HepG2 (cell line): Measurements from ENCODE around the gene PPP1R12B. TPM values are rescaled to one million over a fixed set of nuclear protein-coding genes. Genes with fewer than 3 reads are reported as not detected.
A peak's percentile ranks its signal among the peaks of the same experiment; 100 is the strongest.
"Not testable (repeated sequence)": the region's sequence is repeated elsewhere in the genome, so short reads cannot be mapped to it uniquely, and the experiment has no call there.

Source experiments
- ATAC-seq: fragments of 200-7000 bp; cut with Tn5 transposase; 3 replicates; pipeline ENCODE4 v1.9.1; 2020; ENCODE audit warnings: mild to moderate bottlenecking, moderate library complexity
- BruUV-seq: library from RNA; stranded (reverse); fragments of 400-500 nt; replicated peaks from 2 replicates; lab custom pipeline; 2021; lab: Mats Ljungman, UMichigan
- CTCF ChIA-PET: fragments of 300-600 bp; formaldehyde crosslinking; extraction: SDS; loops from one replicate; lab custom pipeline; 2021; ENCODE audit warnings: low total read pairs, inconsistent platforms, low intra/inter-chr PET ratio; lab: Yijun Ruan, JAX
- POLR2A ChIA-PET: fragments of 350-600 bp; sonication (Branson Sonifier 250); formaldehyde crosslinking; loops from one replicate; lab custom pipeline; 2020; ENCODE audit warnings: antibody characterized with exemption, inconsistent platforms; lab: Yijun Ruan, JAX
- DNase-seq: peaks from one replicate; pipeline ENCODE4 v3.0.0-alpha.2; 2015; ENCODE audit warnings: low spot score
- FAIRE-seq: peaks from 3 replicates; lab custom pipeline; 2011; peaks lifted over from hg19 to GRCh38; lab: Jason Lieb, UNC
- H2AFZ ChIP-seq: one replicate; pipeline ENCODE4 v1.6.1; 2011; ENCODE audit warnings: low read length, inconsistent platforms
- H3K27ac ChIP-seq: fragments of 300-600 bp; 3 replicates; pipeline ENCODE4 v1.8.0; 2011; ENCODE audit warnings: mixed run types, mild to moderate bottlenecking, mixed read lengths, low read length, inconsistent platforms; ENCODE audit not compliant: insufficient read depth; ENCODE audit errors: extremely low read length
- H3K27me3 ChIP-seq, 2 experiments: fragments of 200-600 bp in 1 of 2; 2 replicates in 1 of 2; 3 replicates in 1 of 2; pipeline versions ENCODE4 v1.6.0 to v1.8.0; 2011; ENCODE audit warnings: low read length in 2 of 2, mild to moderate bottlenecking in 2 of 2, moderate library complexity in 2 of 2, inconsistent platforms in 1 of 2; ENCODE audit not compliant: insufficient read depth in 2 of 2, control insufficient read depth in 1 of 2
- H3K36me3 ChIP-seq, 2 experiments: fragments of 200-600 bp in 1 of 2; replicated peaks in 1 of 2; 2 replicates in 1 of 2; 3 replicates in 1 of 2; pipeline versions ENCODE4 v1.5.1 to v1.8.0; 2011; ENCODE audit warnings: low read length in 2 of 2, inconsistent platforms in 1 of 2; ENCODE audit not compliant: insufficient read depth in 2 of 2, control insufficient read depth in 1 of 2
- H3K4me1 ChIP-seq: 2 replicates; pipeline ENCODE4 v1.5.1; 2012; ENCODE audit warnings: low read length, inconsistent platforms; ENCODE audit not compliant: insufficient read depth
- H3K4me2 ChIP-seq: 2 replicates; pipeline ENCODE4 v1.6.0; 2011; ENCODE audit warnings: low read depth, low read length, inconsistent platforms
- H3K4me3 ChIP-seq, 3 experiments: fragments of 200-600 bp in 1 of 3; sonication (generic), shearing (Covaris generic) in 1 of 3; replicated peaks in 1 of 3; 2 replicates each; pipeline ENCODE4 v1.5.1; 2011 to 2016; ENCODE audit warnings: low read length in 3 of 3, inconsistent platforms in 2 of 3, low read depth in 2 of 3, mild to moderate bottlenecking in 2 of 3, control low read depth in 1 of 3, mixed read lengths in 1 of 3; ENCODE audit not compliant: insufficient read depth in 1 of 3
- H3K79me2 ChIP-seq: one replicate; pipeline ENCODE4 v1.6.1; 2011; ENCODE audit warnings: low read length, inconsistent platforms; ENCODE audit not compliant: insufficient read depth
- H3K9ac ChIP-seq: 2 replicates; pipeline ENCODE4 v1.6.0; 2011; ENCODE audit warnings: mild to moderate bottlenecking, low read depth, low read length, inconsistent platforms; ENCODE audit not compliant: insufficient read depth
- H3K9me3 ChIP-seq: 2 replicates; pipeline ENCODE4 v1.5.1; 2012; ENCODE audit warnings: mild to moderate bottlenecking, low read length
- H4K20me1 ChIP-seq: 2 replicates; pipeline ENCODE4 v1.6.0; 2011; ENCODE audit warnings: inconsistent platforms, mild to moderate bottlenecking, low read length, moderate library complexity; ENCODE audit not compliant: insufficient read depth
- WGBS: methylation state at CpG from one replicate; pipeline ENCODE4 v1.1.6; 2017; ENCODE audit warnings: low lambda C conversion rate; 5-methylcytosine and 5-hydroxymethylcytosine counted together
- in situ Hi-C: cut with HindIII; loops from 2 replicates; pipeline ENCODE4 v1.10.0; 2017; ENCODE audit warnings: low pct_unique_long_range_greater_than_20kb; ENCODE audit not compliant: extremely low pct_ligation_motif_present
- intact Hi-C: fragments of 100-400 bp; cut with micrococcal nuclease; formaldehyde crosslinking; loops from one replicate; pipeline ENCODE4 v1.10.0; 2022; ENCODE audit not compliant: unreplicated experiment
- polyA plus RNA-seq, 8 experiments: library from polyadenylated mRNA; depleted of rRNA in 3 of 8; stranded (reverse) in 7 of 8; unstranded in 1 of 8; fragments of >200 nt; fragmentation: Illumina TruSeq in 4 of 8; extraction: Trizol in 4 of 8; gene quantifications; 2 replicates each; pipeline versions ENCODE4 v1.2.1 to v1.2.3, GENCODE V29; 2011 to 2016; ENCODE audit warnings: low read depth in 4 of 8, missing spikeins in 1 of 8, mixed read lengths in 1 of 8; ENCODE audit not compliant: insufficient read depth in 1 of 8
- total RNA-seq, 5 experiments: library from RNA; depleted of rRNA; stranded (reverse); fragments of >200 nt; fragmentation: Illumina TruSeq; extraction: Trizol; gene quantifications; 2 replicates each; pipeline ENCODE4 v1.2.3, GENCODE V29; 2016; ENCODE audit warnings: low read depth in 1 of 5

Gene PPP1R12B
- total and polyA plus RNA-seq, 2 of the 13 experiments (the other 11 are each of a cell fraction or from before 2014, with no cell fraction given), result 12.0 to 13.6 TPM

- H2AFZ ChIP-seq, H3K27ac ChIP-seq, H3K4me2 ChIP-seq, BruUV-seq, H3K27me3 ChIP-seq, CTCF ChIA-PET, H3K79me2 ChIP-seq, intact Hi-C loops, in situ Hi-C loops, DNase-seq, H3K9ac ChIP-seq, FAIRE-seq, H3K9me3 ChIP-seq, POLR2A ChIA-PET, H3K36me3 ChIP-seq, H3K4me3 ChIP-seq, H4K20me1 ChIP-seq, ATAC-seq: not testable (repeated sequence)
- peaks cover 10% of the 10 kb centered on the region for H3K4me1 ChIP-seq
- WGBS, result 97% methylated on average over 3 of the region's 3 CpGs
Measured at GRCh38 chr1:202518905-202519304, 170.4 kb downstream of the PPP1R12B start.

DNA sequence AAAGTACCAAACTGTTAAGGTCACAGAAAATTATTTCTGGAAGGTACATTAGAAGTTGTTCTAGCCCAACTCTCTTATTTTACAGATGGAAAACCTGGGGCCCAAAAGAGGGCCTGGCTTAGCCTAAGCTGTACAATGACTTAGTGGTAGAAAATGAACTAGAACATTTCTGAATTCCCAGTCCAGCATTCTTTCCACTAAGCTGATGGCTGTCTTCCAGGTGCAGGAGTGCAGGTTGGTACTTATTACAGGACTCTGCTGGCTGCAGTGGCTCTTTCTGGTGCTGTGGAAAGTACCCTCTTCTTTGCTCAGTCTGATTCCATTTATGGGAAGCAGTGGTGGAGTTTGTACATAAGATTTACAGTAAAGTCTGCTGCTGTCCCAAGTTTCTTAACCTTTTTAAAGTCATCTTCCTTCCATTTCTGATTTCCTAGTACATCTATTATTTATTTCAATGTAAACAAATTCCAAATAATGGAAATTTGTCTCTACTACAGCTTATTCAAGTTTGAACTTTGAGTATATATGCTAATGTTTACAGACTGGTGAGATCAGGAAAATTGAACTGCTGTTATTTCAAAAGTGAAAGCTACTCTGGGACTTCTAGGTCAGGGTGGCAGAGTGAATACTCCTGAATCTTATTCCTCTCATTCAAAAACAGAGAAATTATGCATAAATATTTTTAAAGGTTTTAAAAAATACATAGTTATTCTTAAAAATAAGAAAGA is 171.8 kb downstream of the PPP1R12B start:
- H3K9me3 ChIP-seq, FAIRE-seq, H3K4me2 ChIP-seq, H3K79me2 ChIP-seq, in situ Hi-C loops, H3K9ac ChIP-seq, H3K36me3 ChIP-seq, H4K20me1 ChIP-seq, intact Hi-C loops, BruUV-seq, H3K4me3 ChIP-seq, H2AFZ ChIP-seq, H3K27me3 ChIP-seq, DNase-seq, CTCF ChIA-PET, POLR2A ChIA-PET: not testable (repeated sequence)
- H3K27ac ChIP-seq, result peak overlapping the region; percentile 6
- ATAC-seq, result peak; percentile 80
- H3K4me1 ChIP-seq, result peaks cover 10% of the 10 kb centered on the region

DNA sequence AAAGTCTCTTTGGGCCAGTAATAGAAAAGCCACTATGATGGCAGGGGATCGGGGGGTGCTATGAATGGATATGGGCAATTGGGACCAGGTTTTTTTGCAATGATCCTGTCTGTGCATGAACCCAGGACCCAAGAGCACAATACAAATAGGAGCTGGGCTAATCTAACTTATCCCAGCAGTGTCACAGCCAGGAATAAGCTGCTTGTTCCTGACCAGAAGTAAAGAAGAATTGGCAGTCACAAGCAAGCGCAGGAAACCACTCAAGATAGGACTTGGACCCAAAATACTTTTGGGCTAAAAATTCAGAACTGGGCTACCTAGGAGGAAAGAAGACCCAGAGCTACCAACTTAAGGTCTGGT is 172.3 kb downstream of the PPP1R12B start:
- BruUV-seq, CTCF ChIA-PET, POLR2A ChIA-PET: not testable (repeated sequence)

DNA sequence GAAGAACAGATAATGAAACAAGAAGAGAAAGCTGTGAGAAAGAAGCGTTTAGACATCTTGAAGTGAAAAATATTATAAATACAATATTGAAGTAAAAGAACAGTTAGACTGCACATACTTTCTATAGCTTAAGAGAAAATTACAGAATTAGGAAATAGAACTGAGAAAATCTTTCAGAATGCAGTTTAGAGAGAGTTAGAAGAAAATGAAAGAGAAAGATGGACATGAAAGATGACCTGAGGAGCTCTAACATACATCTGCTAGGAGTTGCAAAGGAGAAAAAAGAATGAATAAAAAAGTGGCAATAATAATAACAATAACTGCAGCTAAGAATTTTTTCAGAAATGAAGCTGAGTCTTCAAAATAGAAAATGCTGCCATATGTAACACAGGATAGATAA is 173.0 kb downstream of the PPP1R12B start:
- CTCF ChIA-PET, H3K9ac ChIP-seq, H3K4me3 ChIP-seq, H3K27me3 ChIP-seq, H4K20me1 ChIP-seq, H3K27ac ChIP-seq, BruUV-seq, H3K36me3 ChIP-seq, H3K79me2 ChIP-seq, DNase-seq, POLR2A ChIA-PET, ATAC-seq, in situ Hi-C loops, H3K4me2 ChIP-seq, H3K9me3 ChIP-seq, FAIRE-seq, intact Hi-C loops, H2AFZ ChIP-seq: not testable (repeated sequence)
- peaks cover 10% of the 10 kb centered on the region for H3K4me1 ChIP-seq
- 100% methylated on average over 1 of the region's 1 CpG for WGBS

More for the DNA sequence above, 172.3 kb downstream of the PPP1R12B start:
- H3K27me3 ChIP-seq, in situ Hi-C loops, H3K4me3 ChIP-seq, H3K4me2 ChIP-seq, H3K9me3 ChIP-seq, H3K79me2 ChIP-seq, ATAC-seq, intact Hi-C loops, H3K27ac ChIP-seq, FAIRE-seq, H4K20me1 ChIP-seq, DNase-seq, H2AFZ ChIP-seq, H3K9ac ChIP-seq, H3K36me3 ChIP-seq: not testable (repeated sequence)
- peaks cover 10% of the 10 kb centered on the region for H3K4me1 ChIP-seq
- 96% methylated on average over 2 of the region's 2 CpGs for WGBS
